Measurements from ENCODE around the gene CLDN10.
"Not testable (repeated sequence)": the region's sequence is repeated elsewhere in the genome, so short reads cannot be mapped to it uniquely, and the experiment has no call there.

The CLDN10 gene

GRCh38 chr13:95541308-95541707, 11.2 kb upstream of the CLDN10 start:
- DNase-seq (ENCODE audit: low read depth, low spot score), result no peak

- DNase-seq (ENCODE audit: low read depth, low spot score), result no peak
Observed at GRCh38 chr13:95541911-95542474, 10.5 kb upstream of the CLDN10 start.

GRCh38 chr13:95544293-95544692, 8.2 kb upstream of the CLDN10 start:
- no peak for DNase-seq (ENCODE audit: low read depth, low spot score)

- peak; percentile 17 for DNase-seq (ENCODE audit: low read depth, low spot score)
Observed at GRCh38 chr13:95546919-95547318, 5.6 kb upstream of the CLDN10 start.

- no peak for DNase-seq (ENCODE audit: low read depth, low spot score)
Observed at GRCh38 chr13:95547531-95548167, 4.9 kb upstream of the CLDN10 start.

GRCh38 chr13:95552208-95552538, 347 bp upstream of the CLDN10 start:
- no peak for DNase-seq (ENCODE audit: low read depth, low spot score)

- peak; percentile 52 for DNase-seq (ENCODE audit: low read depth, low spot score)
Observed at GRCh38 chr13:95553581-95554385, 1.3 kb downstream of the CLDN10 start.

GRCh38 chr13:95557013-95557412, 4.5 kb downstream of the CLDN10 start:
- DNase-seq (ENCODE audit: low read depth, low spot score), result no peak

- DNase-seq (ENCODE audit: low read depth, low spot score), result no peak
Observed at GRCh38 chr13:95559100-95559499, 6.6 kb downstream of the CLDN10 start.

- no peak for DNase-seq (ENCODE audit: low read depth, low spot score)
Observed at GRCh38 chr13:95560387-95560786, 7.9 kb downstream of the CLDN10 start.

- DNase-seq (ENCODE audit: low read depth, low spot score), result no peak
Observed at GRCh38 chr13:95564091-95564490, 11.6 kb downstream of the CLDN10 start.

GRCh38 chr13:95564733-95565291, 12.3 kb downstream of the CLDN10 start:
- no peak for DNase-seq (ENCODE audit: low read depth, low spot score)

- DNase-seq (ENCODE audit: low read depth, low spot score), result not testable (repeated sequence)
Observed at GRCh38 chr13:95565758-95566157, 13.2 kb downstream of the CLDN10 start.

- no peak for DNase-seq (ENCODE audit: low read depth, low spot score)
Observed at GRCh38 chr13:95568131-95568530, 15.6 kb downstream of the CLDN10 start.

- DNase-seq (ENCODE audit: low read depth, low spot score), result no peak
Observed at GRCh38 chr13:95570016-95570415, 17.5 kb downstream of the CLDN10 start.

GRCh38 chr13:95571941-95572340, 19.4 kb downstream of the CLDN10 start:
- DNase-seq (ENCODE audit: low read depth, low spot score), result peak; percentile 69

- DNase-seq (ENCODE audit: low read depth, low spot score), result no peak
Observed at GRCh38 chr13:95573221-95573620, 20.7 kb downstream of the CLDN10 start.

- no peak for DNase-seq (ENCODE audit: low read depth, low spot score)
Observed at GRCh38 chr13:95579303-95579702, 26.8 kb downstream of the CLDN10 start.

- DNase-seq (ENCODE audit: low read depth, low spot score), result no peak
Observed at GRCh38 chr13:95585867-95586266, 33.3 kb downstream of the CLDN10 start.

- DNase-seq (ENCODE audit: low read depth, low spot score), result no peak
Observed at GRCh38 chr13:95588134-95588533, 35.6 kb downstream of the CLDN10 start.

- no peak for DNase-seq (ENCODE audit: low read depth, low spot score)
Observed at GRCh38 chr13:95588721-95589120, 36.2 kb downstream of the CLDN10 start.

GRCh38 chr13:95593462-95593861, 40.9 kb downstream of the CLDN10 start:
- no peak for DNase-seq (ENCODE audit: low read depth, low spot score)

GRCh38 chr13:95596701-95597100, 44.2 kb downstream of the CLDN10 start:
- DNase-seq (ENCODE audit: low read depth, low spot score), result no peak
